Sigmoid colon (tissue), 7 donors: ENCODE results near the gene SPSB1. TPM values are rescaled to one million over a fixed set of nuclear protein-coding genes. Genes with fewer than 3 reads are reported as not detected.

ENCODE experiments used
- DNase-seq: peaks from one replicate; pipeline ENCODE4 v3.0.0-alpha.2; 2019
- H3K27ac ChIP-seq, 4 donors: fragments of 200-600 bp; sonication (generic); one replicate each; pipeline ENCODE4 v1.5.1; 2016 to 2019; ENCODE audit warnings: mild to moderate bottlenecking in 1 of 4
- H3K27me3 ChIP-seq, 3 donors: fragments of 200-600 bp; sonication (generic); one replicate each; pipeline ENCODE4 v1.5.1; 2019; ENCODE audit warnings: mild to moderate bottlenecking in 1 of 3
- H3K36me3 ChIP-seq, 4 donors: fragments of 200-600 bp; sonication (generic); one replicate each; pipeline ENCODE4 v1.5.1; 2016 to 2019
- H3K4me1 ChIP-seq, 4 donors: fragments of 200-600 bp; sonication (generic); one replicate each; pipeline ENCODE4 v1.5.1; 2017 to 2019
- H3K4me3 ChIP-seq, 4 donors: fragments of 200-600 bp; sonication (generic); one replicate each; pipeline ENCODE4 v1.5.1; 2017 to 2019; ENCODE audit warnings: mild to moderate bottlenecking in 2 of 4, moderate library complexity in 1 of 4
- H3K9me3 ChIP-seq, 4 donors: fragments of 200-600 bp in 3 of 4; sonication (generic) in 3 of 4; one replicate each; pipeline versions ENCODE4 v1.5.1 to v1.6.1; 2013 to 2019
- CTCF ChIP-seq, 4 experiments: fragments of 450-650 bp in 3 of 4; fragments of 200-600 bp in 1 of 4; IDR thresholded peaks; one replicate each; pipeline ENCODE4 v1.5.1; 2016 to 2019; ENCODE audit warnings: antibody characterized with exemption in 4 of 4, mild to moderate bottlenecking in 3 of 4, moderate library complexity in 2 of 4
- EP300 ChIP-seq, 4 donors: sonication (generic); formaldehyde crosslinking; IDR thresholded peaks; one replicate each; pipeline ENCODE4 v1.6.1; 2017; ENCODE audit warnings: antibody characterized with exemption in 4 of 4
- POLR2A ChIP-seq, 2 donors: fragments of 450-650 bp; IDR thresholded peaks; one replicate each; pipeline ENCODE4 v1.6.1; 2016; ENCODE audit warnings: antibody characterized with exemption in 2 of 2, mild to moderate bottlenecking in 2 of 2, moderate library complexity in 2 of 2
- POLR2AphosphoS5 ChIP-seq, 4 donors: sonication (generic); formaldehyde crosslinking; IDR thresholded peaks; one replicate each; pipeline ENCODE4 v1.6.1; 2017; ENCODE audit warnings: antibody characterized with exemption in 4 of 4
- WGBS, 2 donors: extraction: QIAGEN DNeasy Blood & Tissue Kit; methylation state at CpG; one replicate each; pipeline ENCODE4 v1.1.7; 2013; 5-methylcytosine and 5-hydroxymethylcytosine counted together
- intact Hi-C: fragments of 100-400 bp; cut with DNase I; formaldehyde crosslinking; loops from one replicate; pipeline ENCODE4 v1.15.1; 2023
- polyA plus RNA-seq, 3 donors: library from polyadenylated mRNA; stranded (reverse); fragments of 200-250 nt; gene quantifications; one replicate each; pipeline ENCODE4 v1.2.3, GENCODE V29; 2013
- total RNA-seq, 4 donors: library from RNA; depleted of rRNA; stranded (reverse); fragments of >200 nt; gene quantifications; one replicate each; pipeline ENCODE4 v1.1.0, GENCODE V29; 2016
- donor health status: healthy with polysubstance abuse.
- donor health status: Bipolar disorder and iron deficiency.
- donor health status: healthy.

The SPSB1 gene
- total and polyA plus RNA-seq, 7 donors: 17.4 to 34.3 (median 26.4) TPM

- intact Hi-C loops: no loop called here
- H3K9me3 ChIP-seq: no peaks in the 10 kb centered on the region
- H3K4me3 ChIP-seq: no peak overlapping the region
- H3K27me3 ChIP-seq: no peaks in the 10 kb centered on the region
- peaks cover 0 to 20% (median 16%) of the 10 kb centered on the region in 4 donors for H3K4me1 ChIP-seq
- WGBS, 2 donors: 85 to 87% methylated on average over 10 of the region's 10 CpGs
- H3K27ac ChIP-seq: no peak overlapping the region
- TF ChIP-seq POLR2A (IDR thresholded peaks at IDR 0.05) (no peak), POLR2AphosphoS5 (IDR thresholded peaks at IDR 0.05) (no peak), CTCF (IDR thresholded peaks at IDR 0.05) (no peak), EP300 (IDR thresholded peaks at IDR 0.05) (no peak)
- no peak for DNase-seq
- H3K36me3 ChIP-seq: no peaks in the 10 kb centered on the region
Observed at GRCh38 chr1:9275161-9275560, 17.5 kb upstream of the SPSB1 start.

DNA sequence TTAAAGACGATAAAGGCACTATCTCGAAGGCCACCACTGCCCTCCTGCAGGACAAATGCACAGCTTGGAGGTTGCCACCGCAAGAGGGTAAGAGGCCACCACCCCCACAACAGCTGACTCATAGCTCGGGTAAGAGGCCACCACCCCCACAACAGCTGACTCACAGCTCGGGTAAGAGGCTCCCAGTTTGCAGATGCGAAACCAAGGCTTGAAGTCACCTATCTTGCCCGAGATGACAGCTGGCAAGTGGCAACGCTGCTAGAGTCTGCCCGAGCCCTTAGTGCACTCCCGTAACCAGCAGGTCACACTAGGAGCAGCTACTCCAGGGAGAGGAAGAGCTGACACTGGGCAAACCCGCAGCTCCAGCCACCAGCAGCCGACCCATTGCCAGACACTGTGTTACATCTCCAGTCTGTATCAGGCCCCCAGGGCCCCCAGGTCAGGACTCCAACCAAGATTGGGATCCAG lies 17.1 kb upstream of the SPSB1 start:
- peaks cover 0 to 20% (median 15%) of the 10 kb centered on the region in 4 donors for H3K4me1 ChIP-seq
- intact Hi-C loops: no loop called here
- no peaks in the 10 kb centered on the region for H3K36me3 ChIP-seq
- no peaks in the 10 kb centered on the region for H3K9me3 ChIP-seq
- no peak overlapping the region for H3K27ac ChIP-seq
- TF ChIP-seq CTCF (IDR thresholded peaks at IDR 0.05) (peak in 1 of 4 experiments; percentile 2), POLR2A (IDR thresholded peaks at IDR 0.05) (no peak)
- WGBS, 2 donors: 51 to 61% methylated on average over 12 of the region's 12 CpGs
- no peaks in the 10 kb centered on the region for H3K27me3 ChIP-seq
- no peak for DNase-seq
- H3K4me3 ChIP-seq: no peak overlapping the region

GRCh38 chr1:9278116-9278515 lies 14.6 kb upstream of the SPSB1 start:
- intact Hi-C loops: no loop called here
- no peak overlapping the region for H3K27ac ChIP-seq
- no peak for DNase-seq

DNA sequence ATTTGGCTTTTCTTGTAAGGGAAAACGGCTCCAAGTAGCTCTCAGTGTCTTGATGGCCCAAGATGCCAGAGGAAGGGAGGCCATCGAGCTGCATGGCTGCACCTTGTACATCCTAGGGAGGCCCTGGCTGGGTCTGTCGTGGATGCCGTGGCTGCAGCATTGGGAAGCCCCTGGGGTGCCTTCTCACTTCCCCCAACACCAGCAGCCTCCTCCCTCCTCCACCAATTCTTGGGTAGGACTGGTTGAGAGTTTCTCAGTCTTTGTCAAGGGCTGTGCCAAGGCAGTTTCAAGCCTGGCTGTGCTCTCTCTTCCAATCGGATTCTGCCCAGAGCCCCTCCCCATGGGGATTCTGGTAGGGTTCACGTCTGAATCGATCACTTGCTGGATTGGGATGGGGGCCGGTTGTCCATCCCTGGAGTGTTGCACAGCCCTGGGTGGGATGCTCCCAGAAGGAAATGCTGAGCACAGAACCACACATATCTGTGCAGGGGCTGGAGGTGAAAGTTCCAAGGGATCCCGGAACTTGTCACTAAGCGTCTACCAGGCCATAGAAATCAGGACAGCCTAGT lies 14.0 kb upstream of the SPSB1 start:
- Histone ChIP-seq H3K4me3 (no peak overlapping the region), H3K27me3 (no peaks in the 10 kb centered on the region), H3K9me3 (no peaks in the 10 kb centered on the region), H3K36me3 (no peaks in the 10 kb centered on the region), H3K4me1 (peaks cover 0 to 33% (median 28%) of the 10 kb centered on the region in 4 donors), H3K27ac (peak overlapping the region in 1 of 4 donors; percentile 26)
- DNase-seq: no peak
- intact Hi-C loops: no loop called here
- TF ChIP-seq EP300 (IDR thresholded peaks at IDR 0.05): no peak
- TF ChIP-seq POLR2A (IDR thresholded peaks at IDR 0.05): no peak
- TF ChIP-seq CTCF (IDR thresholded peaks at IDR 0.05): no peak
- no peak for TF ChIP-seq POLR2AphosphoS5 (IDR thresholded peaks at IDR 0.05)
- WGBS, 2 donors: 32 to 72% methylated on average over 10 of the region's 10 CpGs

More at GRCh38 chr1:9278116-9278515, 14.6 kb upstream of the SPSB1 start:
- no peak overlapping the region for H3K4me3 ChIP-seq
- H3K36me3 ChIP-seq: no peaks in the 10 kb centered on the region
- TF ChIP-seq POLR2AphosphoS5 (IDR thresholded peaks at IDR 0.05) (no peak), CTCF (IDR thresholded peaks at IDR 0.05) (no peak), POLR2A (IDR thresholded peaks at IDR 0.05) (no peak), EP300 (IDR thresholded peaks at IDR 0.05) (no peak)
- WGBS, 2 donors: 81 to 88% methylated on average over 5 of the region's 5 CpGs
- H3K27me3 ChIP-seq: no peaks in the 10 kb centered on the region
- peaks cover 0 to 33% (median 28%) of the 10 kb centered on the region in 4 donors for H3K4me1 ChIP-seq
- H3K9me3 ChIP-seq: no peaks in the 10 kb centered on the region
